NCI-H1930 (cell line): ENCODE data around the gene ACOX1.

ENCODE experiments used
- DNase-seq, 2 experiments: peaks; one replicate each; lab custom pipeline; 2025; lab: John Stamatoyannopoulos, UW

Gene ACOX1

DNA sequence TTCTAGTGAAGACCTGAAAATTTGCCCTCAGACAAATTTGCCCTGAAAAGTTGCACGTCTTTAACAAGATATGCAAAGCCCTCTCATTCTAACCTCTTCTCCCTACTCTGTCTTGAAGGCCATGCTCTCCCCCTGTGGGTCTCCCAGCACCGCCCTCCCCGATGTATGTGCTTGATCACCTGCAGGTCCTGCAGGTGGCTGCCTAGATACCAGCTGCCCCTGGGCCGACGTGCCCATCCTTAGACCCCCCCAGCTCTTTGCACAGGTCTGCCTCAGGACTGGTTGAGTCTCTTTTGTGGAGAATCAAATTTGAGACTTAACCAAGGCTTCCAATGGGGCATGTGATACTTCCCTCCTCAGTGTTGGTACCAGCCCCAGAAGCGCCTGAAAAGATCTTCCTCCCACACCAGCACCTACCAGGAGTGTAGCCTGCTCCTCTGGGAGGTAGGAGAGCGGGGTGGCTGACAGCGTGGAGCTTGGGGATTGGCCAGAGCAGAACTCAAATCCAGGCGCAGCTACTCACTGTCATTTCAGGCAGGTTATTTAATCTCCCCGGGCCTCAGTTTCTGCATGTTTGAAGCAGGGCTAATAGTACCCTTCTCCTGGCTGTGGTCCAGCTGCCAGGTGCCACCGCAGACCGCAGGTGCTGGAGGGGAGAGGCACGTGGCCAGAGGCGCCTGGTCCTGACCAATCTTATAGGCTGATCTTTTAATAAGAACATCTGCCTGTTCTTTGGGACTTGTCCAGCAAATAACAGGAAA lies 69.7 kb downstream of the ACOX1 start:
- no peak for DNase-seq

GRCh38 chr17:75908201-75908600 lies 70.8 kb downstream of the ACOX1 start:
- DNase-seq: no peak

DNA sequence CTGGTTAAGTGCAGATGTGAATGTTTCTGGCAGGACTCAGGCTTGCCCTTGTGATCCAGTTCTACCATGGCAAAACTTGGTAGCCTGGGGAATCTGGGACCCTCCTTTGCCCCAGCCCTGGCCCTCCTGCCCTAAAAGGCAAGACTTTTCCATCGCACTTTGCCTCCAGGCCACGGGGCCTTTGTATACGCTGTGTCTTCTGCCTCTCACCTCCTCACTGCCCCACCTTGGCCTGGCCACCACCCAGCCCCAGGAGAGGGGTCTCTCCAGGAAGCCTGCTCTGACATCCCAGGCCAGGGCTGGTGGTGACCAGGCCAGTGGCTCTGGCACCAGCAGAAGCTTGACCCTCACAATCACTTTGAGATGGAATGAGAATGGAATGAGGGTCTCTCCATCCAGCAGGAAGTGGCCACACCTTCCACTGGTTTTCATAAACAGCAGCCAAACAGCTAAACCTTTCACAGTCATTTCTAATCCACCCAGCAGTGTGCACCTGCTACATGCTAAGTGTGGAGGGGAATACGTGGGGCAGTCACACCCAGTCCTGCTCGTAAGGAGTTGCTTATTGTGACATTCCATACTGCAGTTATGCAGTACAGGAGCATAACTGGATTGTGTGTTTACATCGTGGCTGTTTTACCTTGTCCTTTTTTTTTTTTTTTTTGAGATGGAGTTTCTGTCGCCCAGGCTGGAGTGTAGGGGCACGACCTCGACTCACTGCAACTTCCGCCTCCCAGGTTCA lies 72.7 kb downstream of the ACOX1 start:
- no peak for DNase-seq

- peak; percentile 97 to 99 for DNase-seq
Observed at GRCh38 chr17:75904749-75905521, 74.0 kb downstream of the ACOX1 start, which contains the start of gene MRPL38. Gene MRPL38, minus strand, starts transcription at chr17:75904884. Its CDS starts 9 bp downstream, at chr17:75904875.

GRCh38 chr17:75902406-75902805 lies 76.6 kb downstream of the ACOX1 start:
- DNase-seq: no peak

- no peak for DNase-seq
Observed at GRCh38 chr17:75901727-75902126, 77.2 kb downstream of the ACOX1 start.

DNA sequence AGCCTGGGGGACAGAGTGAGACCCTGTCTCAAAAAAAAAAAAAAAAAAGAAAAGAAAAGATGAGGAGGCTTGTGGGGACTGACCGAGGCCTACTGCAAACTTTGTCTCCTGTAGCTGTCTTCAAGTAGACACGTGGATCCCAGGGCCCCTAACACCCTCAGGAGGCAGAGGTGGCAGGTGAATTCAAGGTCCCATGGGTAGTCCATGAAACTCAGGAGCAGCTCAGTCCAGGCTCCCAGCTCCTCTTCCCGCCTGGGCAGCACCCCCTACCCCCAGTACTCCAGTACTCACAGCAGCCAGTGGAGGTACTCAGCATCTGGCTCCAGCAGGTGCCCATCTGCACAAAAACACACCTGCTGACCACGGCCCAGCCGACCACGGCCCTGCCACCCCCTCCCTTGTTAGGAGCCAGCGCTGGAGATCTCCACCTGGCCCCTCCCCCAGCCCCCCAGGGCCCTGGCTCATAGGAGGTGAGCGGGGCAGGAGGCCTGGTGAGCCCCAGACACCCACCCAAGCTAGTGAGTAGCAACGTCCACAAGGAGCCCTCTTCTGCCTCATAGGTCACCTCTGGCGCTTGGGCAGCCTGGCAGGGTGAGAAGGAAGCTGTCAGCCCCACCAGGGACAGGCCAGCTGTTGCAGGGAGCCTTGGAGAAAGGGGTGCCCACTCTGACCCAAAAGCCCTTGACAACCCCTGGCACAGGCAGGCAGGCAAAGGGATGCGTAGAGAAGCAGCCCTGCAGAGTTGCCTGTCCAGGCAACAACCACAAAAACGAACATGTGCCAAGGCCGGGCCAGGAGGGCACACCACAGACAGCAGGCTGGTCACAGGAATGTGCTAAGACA lies 78.1 kb downstream of the ACOX1 start:
- no peak for DNase-seq

- no peak for DNase-seq
Observed at GRCh38 chr17:75899767-75900468, 79.0 kb downstream of the ACOX1 start.

- DNase-seq: no peak
Observed at GRCh38 chr17:75899353-75899752, 79.6 kb downstream of the ACOX1 start.

DNA sequence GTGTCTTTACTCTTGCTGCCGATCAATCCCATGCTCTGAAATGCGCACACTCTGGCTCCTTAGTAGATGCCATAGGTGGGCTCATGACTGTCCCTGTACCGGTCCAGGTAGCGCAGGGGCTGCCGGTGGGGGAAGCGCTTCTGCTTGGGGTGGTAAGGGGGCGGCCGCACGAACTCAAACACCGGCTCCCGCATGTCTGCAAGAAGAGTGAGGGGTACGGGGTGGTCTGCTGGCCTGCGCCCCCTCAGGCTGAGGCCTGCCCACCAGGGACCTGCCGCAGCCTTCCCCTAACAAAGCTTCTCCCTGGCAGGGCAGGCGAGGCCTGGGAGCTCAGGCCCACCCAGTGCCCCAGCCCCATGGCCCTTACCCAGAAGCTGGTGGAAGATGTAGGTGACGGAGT lies 80.2 kb downstream of the ACOX1 start:
- no peak for DNase-seq

GRCh38 chr17:75898065-75898464 lies 80.9 kb downstream of the ACOX1 start:
- DNase-seq: no peak

- no peak for DNase-seq
Observed at GRCh38 chr17:75897160-75898019, 81.6 kb downstream of the ACOX1 start.

DNA sequence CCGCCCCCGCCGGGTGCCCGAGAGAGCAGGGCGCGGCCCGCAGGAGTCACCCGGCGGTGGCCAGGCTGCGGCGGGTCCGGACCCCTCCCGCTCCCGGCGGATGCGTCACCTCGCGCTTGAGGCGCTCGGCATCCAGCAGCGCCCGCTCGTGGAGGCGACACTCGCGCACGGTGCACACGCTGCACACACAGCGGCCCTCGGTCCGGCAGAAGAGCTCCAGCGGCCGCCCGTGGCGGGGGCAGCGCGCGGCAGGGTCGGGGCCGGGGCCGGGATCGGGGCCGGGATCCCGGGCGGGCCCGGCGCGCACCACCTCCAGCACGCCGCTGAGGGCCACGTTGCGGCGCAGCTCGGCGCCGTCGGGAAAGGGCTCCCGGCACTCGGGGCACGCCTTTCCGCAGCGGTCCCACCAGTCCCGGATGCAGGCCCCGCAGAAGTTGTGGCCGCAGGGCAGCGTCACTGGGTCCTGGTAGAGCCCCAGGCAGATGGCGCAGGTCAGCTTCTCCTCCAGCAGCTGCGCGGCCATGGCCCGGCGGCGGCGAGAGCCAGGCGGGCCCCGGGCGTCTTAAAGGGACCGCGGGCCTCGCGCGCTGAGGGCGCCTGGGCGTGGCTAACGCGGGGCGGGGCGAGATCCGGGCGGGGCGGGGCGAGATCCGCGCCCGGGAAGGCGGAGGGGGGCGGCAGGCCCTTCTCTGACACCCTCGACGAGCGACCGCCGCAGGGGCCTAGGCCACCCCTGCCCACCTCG lies 82.4 kb downstream of the ACOX1 start, which contains the start of gene TRIM65:
TSS of gene TRIM65 (minus strand) at position 537 of the 745 bp plus-strand sequence. CDS start at position 523, 14 bp downstream.
- peak; percentile 86 to 88 for DNase-seq

DNA sequence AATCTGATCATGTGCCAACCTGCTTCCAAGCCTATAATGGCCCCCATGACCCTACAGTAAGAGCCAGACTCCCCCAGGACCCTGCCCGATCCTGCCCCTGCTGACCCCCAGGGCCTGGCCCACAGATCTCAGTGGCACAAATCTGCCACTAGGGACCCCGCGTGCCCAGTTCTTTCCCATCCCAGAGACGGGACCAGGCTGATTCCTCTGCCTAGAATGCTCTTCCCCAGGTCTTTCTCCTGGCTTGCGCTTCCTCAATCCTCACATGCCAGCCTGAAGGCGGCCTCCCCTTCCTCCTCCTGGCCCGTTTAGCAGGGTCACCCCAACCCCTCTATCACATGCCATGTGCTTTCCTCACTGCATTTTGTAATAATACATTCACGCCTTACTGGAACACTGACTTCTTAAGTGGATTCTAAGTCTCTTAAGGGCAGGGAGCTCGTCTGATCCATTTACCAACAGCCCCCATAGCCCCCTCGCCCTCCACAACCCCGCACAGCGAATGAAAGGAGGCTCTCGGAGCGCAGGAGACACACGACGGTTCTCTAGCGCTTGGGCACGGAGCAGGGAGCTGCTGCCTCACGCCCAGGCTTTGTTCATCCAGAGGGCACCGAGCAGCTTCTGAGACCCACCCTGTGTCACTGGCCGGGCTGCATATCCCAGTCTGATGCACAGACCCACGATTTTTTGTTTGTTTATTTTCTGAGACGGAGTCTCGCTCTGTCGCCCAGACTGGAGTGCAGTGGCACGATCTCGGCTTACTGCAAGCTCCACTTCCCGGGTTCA lies 83.4 kb downstream of the ACOX1 start:
- DNase-seq: no peak

DNA sequence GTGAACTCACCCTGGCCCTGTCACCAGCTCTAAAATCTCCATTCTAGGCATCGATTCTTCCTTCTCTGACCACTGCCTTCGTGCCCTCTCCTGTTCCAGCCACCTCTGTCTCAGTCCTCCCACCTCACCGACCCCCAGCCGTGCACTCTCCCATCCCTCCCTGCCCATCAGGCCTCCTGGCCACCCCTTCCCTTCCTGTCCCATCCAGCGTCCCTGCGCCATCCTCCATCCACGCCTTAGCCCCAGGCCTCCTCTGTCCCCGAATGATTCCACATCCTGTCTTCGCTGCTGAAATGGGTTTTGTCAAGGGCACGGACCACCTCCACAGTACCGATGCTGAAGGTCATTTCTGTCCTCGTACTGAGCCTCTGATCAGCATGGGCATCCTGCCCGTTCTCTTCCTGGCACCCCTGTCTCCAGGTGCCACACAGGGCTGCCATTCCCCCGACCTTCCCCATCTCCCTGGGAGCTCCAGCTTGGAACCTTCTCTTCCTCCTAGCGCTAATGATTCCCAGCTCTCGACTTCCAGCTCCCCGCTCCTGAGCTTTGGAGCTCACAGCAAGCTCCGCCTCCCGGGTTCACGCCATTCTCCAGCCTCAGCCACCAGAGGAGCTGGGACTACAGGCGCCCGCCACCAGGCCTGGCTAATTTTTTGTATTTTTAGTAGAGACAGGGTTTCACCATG lies 84.8 kb downstream of the ACOX1 start:
- DNase-seq: no peak

- DNase-seq: no peak
Observed at GRCh38 chr17:75893305-75894048, 85.5 kb downstream of the ACOX1 start.
